ENCODE measurements around the gene ITM2B.

ITM2B gene

GRCh38 chr13:48216204-48216711 lies 16.7 kb upstream of the ITM2B start:
- DNase-seq (ENCODE audit: low read depth): no peak
- no peak for TF ChIP-seq CTCF (IDR thresholded peaks at IDR 0.05; ENCODE audit: control insufficient read depth, extremely low read depth, insufficient read depth)
- no peak overlapping the region for H3K4me3 ChIP-seq (ENCODE audit: low read depth, low read length)

GRCh38 chr13:48220592-48220980 lies 12.4 kb upstream of the ITM2B start:
- no peak overlapping the region for H3K4me3 ChIP-seq (ENCODE audit: low read depth, low read length)
- TF ChIP-seq CTCF (IDR thresholded peaks at IDR 0.05; ENCODE audit: control insufficient read depth, extremely low read depth, insufficient read depth): no peak
- no peak for DNase-seq (ENCODE audit: low read depth)

GRCh38 chr13:48220981-48221685 lies 11.9 kb upstream of the ITM2B start:
- no peak overlapping the region for H3K4me3 ChIP-seq (ENCODE audit: low read depth, low read length)
- TF ChIP-seq CTCF (IDR thresholded peaks at IDR 0.05; ENCODE audit: control insufficient read depth, extremely low read depth, insufficient read depth): no peak
- no peak for DNase-seq (ENCODE audit: low read depth)

- H3K4me3 ChIP-seq (ENCODE audit: low read depth, low read length): no peak overlapping the region
- no peak for DNase-seq (ENCODE audit: low read depth)
- TF ChIP-seq CTCF (IDR thresholded peaks at IDR 0.05; ENCODE audit: control insufficient read depth, extremely low read depth, insufficient read depth): no peak
These were observed 11.3 kb upstream of the ITM2B start for GRCh38 chr13:48221686-48222187.

GRCh38 chr13:48222358-48223301 lies 10.4 kb upstream of the ITM2B start:
- no peak overlapping the region for H3K4me3 ChIP-seq (ENCODE audit: low read depth, low read length)
- DNase-seq (ENCODE audit: low read depth): no peak
- no peak for TF ChIP-seq CTCF (IDR thresholded peaks at IDR 0.05; ENCODE audit: control insufficient read depth, extremely low read depth, insufficient read depth)

- no peak for TF ChIP-seq CTCF (IDR thresholded peaks at IDR 0.05; ENCODE audit: control insufficient read depth, extremely low read depth, insufficient read depth)
- H3K4me3 ChIP-seq (ENCODE audit: low read depth, low read length): no peak overlapping the region
- DNase-seq (ENCODE audit: low read depth): no peak
These were observed 8.3 kb upstream of the ITM2B start for GRCh38 chr13:48224701-48225100.

Measured in LNCaP clone FGC (cell line).